Neural cell (in vitro differentiated cells): ENCODE measurements around the gene TBCEL.

Experiments used
- RAD21 ChIP-seq: fragments of 450-650 bp; conservative IDR thresholded peaks from 2 replicates; pipeline ENCODE4 v1.6.1; 2014; ENCODE audit warnings: antibody characterized with exemption, mild to moderate bottlenecking, moderate library complexity
- TF ChIP-seq, protein P1 (sequence below): fragments of 450-650 bp; IDR thresholded peaks from 2 replicates; pipeline ENCODE4 v1.5.1; 2014; ENCODE audit warnings: antibody characterized with exemption, mild to moderate bottlenecking, moderate library complexity; ENCODE audit not compliant: poor library complexity, severe bottlenecking

DNA sequence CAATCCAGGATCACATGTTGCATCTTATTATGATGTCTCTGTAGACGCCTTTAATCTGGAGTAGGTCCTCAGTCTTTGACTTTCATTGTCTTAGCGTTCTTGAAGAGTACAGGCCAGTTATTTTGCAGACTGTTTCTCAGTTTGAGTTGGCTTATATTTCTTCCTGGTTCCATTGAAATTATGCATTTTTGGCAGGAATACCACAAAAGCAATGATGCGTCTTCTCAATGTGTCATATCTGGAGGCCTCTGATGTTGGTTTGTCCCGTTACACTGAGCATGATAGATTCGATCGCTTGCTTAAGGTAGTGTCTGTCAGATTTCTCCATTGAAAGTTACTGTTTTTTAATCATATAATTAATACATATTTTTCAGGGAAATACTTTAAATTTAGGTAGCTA is 107.8 kb downstream of the TBCEL start:
- TF ChIP-seq, protein P1, sequence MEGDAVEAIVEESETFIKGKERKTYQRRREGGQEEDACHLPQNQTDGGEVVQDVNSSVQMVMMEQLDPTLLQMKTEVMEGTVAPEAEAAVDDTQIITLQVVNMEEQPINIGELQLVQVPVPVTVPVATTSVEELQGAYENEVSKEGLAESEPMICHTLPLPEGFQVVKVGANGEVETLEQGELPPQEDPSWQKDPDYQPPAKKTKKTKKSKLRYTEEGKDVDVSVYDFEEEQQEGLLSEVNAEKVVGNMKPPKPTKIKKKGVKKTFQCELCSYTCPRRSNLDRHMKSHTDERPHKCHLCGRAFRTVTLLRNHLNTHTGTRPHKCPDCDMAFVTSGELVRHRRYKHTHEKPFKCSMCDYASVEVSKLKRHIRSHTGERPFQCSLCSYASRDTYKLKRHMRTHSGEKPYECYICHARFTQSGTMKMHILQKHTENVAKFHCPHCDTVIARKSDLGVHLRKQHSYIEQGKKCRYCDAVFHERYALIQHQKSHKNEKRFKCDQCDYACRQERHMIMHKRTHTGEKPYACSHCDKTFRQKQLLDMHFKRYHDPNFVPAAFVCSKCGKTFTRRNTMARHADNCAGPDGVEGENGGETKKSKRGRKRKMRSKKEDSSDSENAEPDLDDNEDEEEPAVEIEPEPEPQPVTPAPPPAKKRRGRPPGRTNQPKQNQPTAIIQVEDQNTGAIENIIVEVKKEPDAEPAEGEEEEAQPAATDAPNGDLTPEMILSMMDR, result no peak
- TF ChIP-seq RAD21, result no peak
